Measurements from ENCODE around the gene C11orf24.

GRCh38 chr11:68264244-68264643 lies 7.5 kb downstream of the C11orf24 start:
- TF ChIP-seq REST (IDR thresholded peaks at IDR 0.05) (no peak), POLR2A (IDR thresholded peaks at IDR 0.05; ENCODE audit: low read length) (no peak), CBX2 (IDR thresholded peaks at IDR 0.05; ENCODE audit: borderline replicate concordance, low read depth) (no peak), CTCF (IDR thresholded peaks at IDR 0.05) (no peak), EHF (CRISPR knock-in tag; IDR thresholded peaks at IDR 0.05) (no peak), PBX3 (IDR thresholded peaks at IDR 0.05) (no peak), EP300 (IDR thresholded peaks at IDR 0.05) (no peak), MAX (IDR thresholded peaks at IDR 0.05) (no peak), KDM5A (IDR thresholded peaks at IDR 0.05) (no peak), ZFP36 (IDR thresholded peaks at IDR 0.05; ENCODE audit: borderline replicate concordance, partially characterized antibody) (no peak), RAD21 (conservative IDR thresholded peaks at IDR 0.05 in 1 of 2, IDR thresholded peaks at IDR 0.05 in 1 of 2) (no peak), CEBPB (IDR thresholded peaks at IDR 0.05) (no peak), EHMT2 (IDR thresholded peaks at IDR 0.05; ENCODE audit: low read depth) (no peak), ESRRA (IDR thresholded peaks at IDR 0.05; ENCODE audit: borderline replicate concordance, low read length) (no peak)
